RWPE2 (cell line): ENCODE measurements around the gene SUFU.

ENCODE experiments used
- ATAC-seq: fragments of 200-7000 bp; cut with Tn5 transposase; 3 replicates; pipeline ENCODE4 v1.9.1; 2021; ENCODE audit warnings: low read depth
- DNase-seq: peaks from one replicate; pipeline ENCODE4 v3.0.0-alpha.2; 2020; ENCODE audit warnings: low spot score
- H3K27ac ChIP-seq: fragments of 450-650 bp; 2 replicates; pipeline ENCODE4 v1.5.1; 2017; ENCODE audit warnings: mild to moderate bottlenecking; ENCODE audit not compliant: poor library complexity, severe bottlenecking
- H3K27me3 ChIP-seq: fragments of 250-450 bp; sonication (Bioruptor Pico); 2 replicates; pipeline ENCODE4 v1.5.1; 2021; ENCODE audit warnings: mild to moderate bottlenecking, moderate library complexity; ENCODE audit not compliant: insufficient read depth, poor library complexity, severe bottlenecking
- H3K36me3 ChIP-seq: fragments of 250-450 bp; sonication (Bioruptor Pico); 2 replicates; pipeline ENCODE4 v1.5.1; 2020; ENCODE audit warnings: low read depth, mild to moderate bottlenecking, moderate library complexity
- H3K4me1 ChIP-seq: fragments of 250-450 bp; sonication (Bioruptor Pico); 2 replicates; pipeline ENCODE4 v1.5.1; 2021; ENCODE audit warnings: mild to moderate bottlenecking, moderate library complexity; ENCODE audit not compliant: insufficient read depth, poor library complexity, severe bottlenecking
- H3K4me3 ChIP-seq: fragments of 250-450 bp; sonication (Bioruptor Pico); 2 replicates; pipeline ENCODE4 v1.5.1; 2021; ENCODE audit warnings: mild to moderate bottlenecking, moderate library complexity; ENCODE audit not compliant: severe bottlenecking
- H3K9me3 ChIP-seq: fragments of 250-450 bp; sonication (Bioruptor Pico); 2 replicates; pipeline ENCODE4 v1.5.1; 2021; ENCODE audit warnings: mild to moderate bottlenecking, moderate library complexity; ENCODE audit not compliant: severe bottlenecking
- TF ChIP-seq, protein P1 (sequence below): fragments of 450-650 bp; IDR thresholded peaks from one replicate; pipeline ENCODE4 v1.5.1; 2017; ENCODE audit warnings: mild to moderate bottlenecking, moderate library complexity; ENCODE audit not compliant: poor library complexity, severe bottlenecking

Gene SUFU

DNA sequence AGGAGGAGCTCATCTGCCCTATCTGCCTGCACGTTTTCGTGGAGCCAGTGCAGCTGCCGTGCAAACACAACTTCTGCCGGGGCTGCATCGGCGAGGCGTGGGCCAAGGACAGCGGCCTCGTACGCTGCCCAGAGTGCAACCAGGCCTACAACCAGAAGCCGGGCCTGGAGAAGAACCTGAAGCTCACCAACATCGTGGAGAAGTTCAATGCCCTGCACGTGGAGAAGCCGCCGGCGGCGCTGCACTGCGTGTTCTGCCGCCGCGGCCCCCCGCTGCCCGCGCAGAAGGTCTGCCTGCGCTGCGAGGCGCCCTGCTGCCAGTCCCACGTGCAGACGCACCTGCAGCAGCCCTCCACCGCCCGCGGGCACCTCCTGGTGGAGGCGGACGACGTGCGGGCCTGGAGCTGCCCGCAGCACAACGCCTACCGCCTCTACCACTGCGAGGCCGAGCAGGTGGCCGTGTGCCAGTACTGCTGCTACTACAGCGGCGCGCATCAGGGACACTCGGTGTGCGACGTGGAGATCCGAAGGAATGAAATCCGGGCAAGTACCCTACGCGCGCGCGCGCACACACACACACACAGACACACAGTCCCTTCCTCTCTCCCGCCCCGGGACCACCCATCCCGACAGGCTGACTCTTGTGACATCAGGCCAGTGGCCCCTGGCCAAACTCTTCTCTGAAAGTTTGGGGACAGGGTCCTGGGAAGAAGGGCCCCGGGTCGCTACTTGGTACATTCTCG is 141.0 kb downstream of the SUFU start:
- H3K9me3 ChIP-seq = no peaks in the 10 kb centered on the region
- peak overlapping the region; percentile 94 for H3K27ac ChIP-seq
- H3K4me1 ChIP-seq = peaks cover 20% of the 10 kb centered on the region
- ATAC-seq = peak; percentile 4; the same call in 1 of the 3 replicates
- TF ChIP-seq, protein P1, sequence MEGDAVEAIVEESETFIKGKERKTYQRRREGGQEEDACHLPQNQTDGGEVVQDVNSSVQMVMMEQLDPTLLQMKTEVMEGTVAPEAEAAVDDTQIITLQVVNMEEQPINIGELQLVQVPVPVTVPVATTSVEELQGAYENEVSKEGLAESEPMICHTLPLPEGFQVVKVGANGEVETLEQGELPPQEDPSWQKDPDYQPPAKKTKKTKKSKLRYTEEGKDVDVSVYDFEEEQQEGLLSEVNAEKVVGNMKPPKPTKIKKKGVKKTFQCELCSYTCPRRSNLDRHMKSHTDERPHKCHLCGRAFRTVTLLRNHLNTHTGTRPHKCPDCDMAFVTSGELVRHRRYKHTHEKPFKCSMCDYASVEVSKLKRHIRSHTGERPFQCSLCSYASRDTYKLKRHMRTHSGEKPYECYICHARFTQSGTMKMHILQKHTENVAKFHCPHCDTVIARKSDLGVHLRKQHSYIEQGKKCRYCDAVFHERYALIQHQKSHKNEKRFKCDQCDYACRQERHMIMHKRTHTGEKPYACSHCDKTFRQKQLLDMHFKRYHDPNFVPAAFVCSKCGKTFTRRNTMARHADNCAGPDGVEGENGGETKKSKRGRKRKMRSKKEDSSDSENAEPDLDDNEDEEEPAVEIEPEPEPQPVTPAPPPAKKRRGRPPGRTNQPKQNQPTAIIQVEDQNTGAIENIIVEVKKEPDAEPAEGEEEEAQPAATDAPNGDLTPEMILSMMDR = peak; percentile 76
- no peak for DNase-seq
- H3K4me3 ChIP-seq = peak overlapping the region; percentile 80
- H3K27me3 ChIP-seq = no peaks in the 10 kb centered on the region
- H3K36me3 ChIP-seq = peaks cover 10% of the 10 kb centered on the region

DNA sequence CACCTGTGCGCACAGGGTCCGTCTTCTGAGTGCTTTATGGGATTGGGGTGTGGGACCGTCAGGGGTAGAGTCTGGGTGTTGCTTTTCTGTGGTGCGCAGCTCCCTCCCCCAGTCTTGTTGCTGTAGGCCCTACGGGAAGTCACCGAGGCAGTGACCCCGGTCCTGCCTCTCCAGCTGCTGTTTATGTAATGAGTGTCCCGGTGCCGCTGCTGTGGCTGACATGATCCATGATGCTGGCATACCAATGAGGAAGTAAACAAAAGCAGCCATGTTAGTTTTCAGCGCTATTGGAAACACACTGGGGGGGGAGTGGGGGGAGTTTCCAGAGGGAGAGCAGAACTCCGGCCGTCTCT is 141.6 kb downstream of the SUFU start:
- Histone ChIP-seq H3K4me3 (peak overlapping the region; percentile 80), H3K27me3 (no peaks in the 10 kb centered on the region), H3K4me1 (peaks cover 20% of the 10 kb centered on the region), H3K36me3 (peaks cover 11% of the 10 kb centered on the region), H3K27ac (peak overlapping the region; percentile 94), H3K9me3 (no peaks in the 10 kb centered on the region)
- ATAC-seq = no peak; the same call in 2 of the 3 replicates
- TF ChIP-seq, protein P1 = no peak
- no peak for DNase-seq

DNA sequence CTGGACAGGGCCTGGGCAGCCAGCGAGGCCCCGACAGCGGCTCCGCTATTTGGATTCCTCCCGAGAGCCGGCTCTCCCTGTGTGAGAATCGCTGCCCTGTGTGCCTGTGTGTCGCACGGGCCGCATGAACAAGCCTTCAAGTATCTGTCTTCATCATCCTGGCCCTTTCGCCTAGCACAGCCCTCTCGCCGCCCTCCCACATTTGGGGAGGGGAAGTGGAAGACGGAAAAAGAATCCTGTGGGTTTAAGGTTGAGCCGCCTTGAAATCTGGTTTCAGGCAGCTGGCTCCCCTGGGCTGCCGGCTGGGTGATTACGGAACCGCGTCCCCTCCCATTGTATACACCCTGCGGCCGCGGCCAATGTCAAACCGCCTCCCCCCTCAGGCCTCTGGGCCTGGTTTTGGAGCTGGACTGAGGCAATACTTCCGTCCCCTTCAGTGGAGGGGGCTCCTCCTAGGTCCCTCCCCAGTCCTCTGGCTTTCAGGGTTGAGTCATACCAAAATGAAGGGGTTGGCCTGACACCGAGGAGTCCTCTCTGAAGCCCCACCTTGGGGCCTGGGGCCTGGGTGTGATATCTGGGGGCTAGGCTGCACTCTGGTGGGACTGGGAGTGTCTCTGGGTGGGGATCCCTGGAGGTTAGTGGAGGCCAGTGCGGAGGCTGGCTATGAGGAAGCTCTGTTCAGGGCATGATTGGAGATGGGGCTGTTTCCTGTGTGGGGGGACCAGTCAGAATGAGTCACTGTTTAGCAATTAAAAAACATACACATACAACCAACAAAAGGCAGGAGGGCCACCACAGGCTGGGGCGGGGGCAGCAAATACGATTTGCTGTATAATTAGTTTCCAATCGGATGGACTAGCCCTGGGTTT is 142.2 kb downstream of the SUFU start:
- DNase-seq (peak; percentile 94), ATAC-seq (peak; percentile 67)
- no peaks in the 10 kb centered on the region for H3K9me3 ChIP-seq
- H3K4me3 ChIP-seq = peak overlapping the region; percentile 80
- H3K27ac ChIP-seq = peak overlapping the region; percentile 94
- peaks cover 20% of the 10 kb centered on the region for H3K4me1 ChIP-seq
- TF ChIP-seq, protein P1 = no peak
- H3K36me3 ChIP-seq = peaks cover 13% of the 10 kb centered on the region
- no peaks in the 10 kb centered on the region for H3K27me3 ChIP-seq

DNA sequence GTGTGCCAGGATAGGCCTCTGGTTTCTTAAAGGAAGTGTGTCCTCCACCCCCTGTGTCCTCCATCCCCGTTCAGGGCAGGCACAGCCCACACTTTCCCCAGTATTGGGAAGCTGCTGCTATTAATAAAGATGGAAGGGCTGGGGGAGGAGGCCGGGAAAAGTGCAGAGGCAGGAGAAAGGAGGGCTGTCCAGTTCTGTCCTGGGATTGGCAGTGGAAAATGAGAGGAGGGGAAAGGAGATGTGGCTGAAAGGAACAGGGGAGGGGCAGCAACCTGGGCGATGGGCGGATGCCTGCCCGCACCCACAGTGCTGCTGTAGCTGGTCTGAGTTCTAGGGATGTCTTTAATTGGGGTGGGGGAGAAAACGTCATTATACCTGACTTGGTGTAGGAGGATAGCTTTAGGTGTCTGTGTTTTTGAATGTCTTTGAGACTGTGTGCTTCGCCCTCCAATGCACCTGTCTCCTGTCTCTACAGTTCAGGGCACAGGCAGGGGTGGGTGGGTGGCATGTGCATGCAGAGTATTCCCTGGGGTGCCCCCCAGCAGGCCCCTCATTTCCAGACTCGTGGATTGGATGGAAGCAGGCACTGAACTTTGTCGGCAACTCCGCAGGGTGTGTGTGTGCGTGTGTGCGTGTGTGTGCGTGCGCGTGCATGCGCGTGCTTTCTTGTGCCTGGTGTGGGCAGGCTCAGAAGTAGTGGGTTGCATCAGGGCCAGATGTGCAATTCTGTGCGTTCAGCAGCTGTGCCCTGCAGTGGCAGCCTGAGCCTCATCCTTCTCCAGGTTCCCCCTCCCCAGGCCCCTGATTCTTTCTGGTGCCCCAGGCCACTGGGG is 143.1 kb downstream of the SUFU start:
- peak overlapping the region; percentile 80 for H3K4me3 ChIP-seq
- H3K36me3 ChIP-seq = peaks cover 14% of the 10 kb centered on the region
- DNase-seq (no peak), ATAC-seq (peak; percentile 13; the same call in 2 of the 3 replicates)
- peaks cover 16% of the 10 kb centered on the region for H3K4me1 ChIP-seq
- H3K27me3 ChIP-seq = no peaks in the 10 kb centered on the region
- peak overlapping the region; percentile 94 for H3K27ac ChIP-seq
- TF ChIP-seq, protein P1 = no peak
- no peaks in the 10 kb centered on the region for H3K9me3 ChIP-seq
